ENCODE measurements around the gene SORCS2. TPM values are rescaled to one million over a fixed set of nuclear protein-coding genes. Genes with fewer than 3 reads are reported as not detected.

Gene SORCS2
- polyA plus RNA-seq, 1 donor from 2014 or later = 1.0 TPM

GRCh38 chr4:7666011-7666410 is 473.7 kb downstream of the SORCS2 start:
- H3K36me3 ChIP-seq (ENCODE audit: insufficient read depth, low read length) = no peaks in the 10 kb centered on the region
- TF ChIP-seq RAD21 (conservative IDR thresholded peaks at IDR 0.05) = no peak
- TF ChIP-seq POLR2AphosphoS5 (IDR thresholded peaks at IDR 0.05) = no peak
- TF ChIP-seq EP300 (conservative IDR thresholded peaks at IDR 0.05; ENCODE audit: poor library complexity, severe bottlenecking) = no peak
- TF ChIP-seq REST (IDR thresholded peaks at IDR 0.05; ENCODE audit: borderline replicate concordance) = no peak
- TF ChIP-seq CTCF (IDR thresholded peaks at IDR 0.05; ENCODE audit: poor library complexity, severe bottlenecking) = no peak
- TF ChIP-seq TAF1 (IDR thresholded peaks at IDR 0.05; ENCODE audit: low read depth) = no peak
- TF ChIP-seq SMC3 (conservative IDR thresholded peaks at IDR 0.05; ENCODE audit: poor library complexity) = no peak
- no peak for TF ChIP-seq EZH2 (IDR thresholded peaks at IDR 0.05; ENCODE audit: borderline replicate concordance, insufficient read depth, low read length, poor library complexity, severe bottlenecking)
- TF ChIP-seq MXI1 (conservative IDR thresholded peaks at IDR 0.05; ENCODE audit: poor library complexity, severe bottlenecking) = no peak

DNA sequence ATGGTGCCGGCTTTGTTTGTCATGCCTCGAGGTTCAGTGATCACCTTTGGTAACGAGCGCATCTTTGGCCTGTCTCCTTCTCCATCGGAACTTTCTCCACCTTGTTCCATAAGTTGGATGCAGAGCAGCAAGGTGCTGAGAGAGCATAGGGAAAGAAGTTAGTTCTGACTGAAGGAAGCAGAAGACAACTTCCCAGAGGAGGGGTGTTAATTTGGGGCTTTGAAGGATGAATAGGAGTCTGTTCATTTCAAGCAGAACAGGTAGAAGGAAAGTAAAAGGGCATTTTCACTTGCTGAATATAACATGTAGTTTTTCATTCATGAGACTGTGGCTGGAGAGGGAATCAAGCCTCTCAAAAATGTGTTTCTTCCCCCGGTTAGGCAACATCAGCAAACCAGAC is 474.4 kb downstream of the SORCS2 start:
- no peaks in the 10 kb centered on the region for H3K36me3 ChIP-seq (ENCODE audit: insufficient read depth, low read length)
- H2AFZ ChIP-seq (ENCODE audit: low read depth, low read length) = no peak overlapping the region
- no peak for TF ChIP-seq EZH2 (IDR thresholded peaks at IDR 0.05; ENCODE audit: borderline replicate concordance, insufficient read depth, low read length, poor library complexity, severe bottlenecking)
- no peak for TF ChIP-seq CTCF (IDR thresholded peaks at IDR 0.05; ENCODE audit: poor library complexity, severe bottlenecking)
- TF ChIP-seq POLR2AphosphoS5 (IDR thresholded peaks at IDR 0.05) = no peak
- TF ChIP-seq SMC3 (conservative IDR thresholded peaks at IDR 0.05; ENCODE audit: poor library complexity) = no peak
- H3K4me3 ChIP-seq (ENCODE audit: low read length) = no peak overlapping the region
- H3K4me2 ChIP-seq (ENCODE audit: low read length) = no peak overlapping the region
- no peaks in the 10 kb centered on the region for H3K79me2 ChIP-seq (replicated peaks; ENCODE audit: insufficient read depth, low read length)
- no peaks in the 10 kb centered on the region for H3K9me3 ChIP-seq (ENCODE audit: low read length)
- H3K9me2 ChIP-seq (ENCODE audit: insufficient read depth, low read length) = no peaks in the 10 kb centered on the region
- H4K20me1 ChIP-seq (ENCODE audit: insufficient read depth) = no peaks in the 10 kb centered on the region
- H3K27ac ChIP-seq (ENCODE audit: low read length) = no peak overlapping the region
- H3K27me3 ChIP-seq (ENCODE audit: insufficient read depth, low read depth, low read length) = no peaks in the 10 kb centered on the region
- no peaks in the 10 kb centered on the region for H3F3A ChIP-seq (ENCODE audit: insufficient read depth, low read length, poor library complexity, severe bottlenecking)
- H3K9ac ChIP-seq (ENCODE audit: low read length) = no peak overlapping the region

More at GRCh38 chr4:7666011-7666410, 473.7 kb downstream of the SORCS2 start:
- Histone ChIP-seq H3K27ac (ENCODE audit: low read length) (no peak overlapping the region), H3K27me3 (ENCODE audit: insufficient read depth, low read depth, low read length) (no peaks in the 10 kb centered on the region), H3K4me2 (ENCODE audit: low read length) (no peak overlapping the region), H2AFZ (ENCODE audit: low read depth, low read length) (no peak overlapping the region), H3K9ac (ENCODE audit: low read length) (no peak overlapping the region), H3F3A (ENCODE audit: insufficient read depth, low read length, poor library complexity, severe bottlenecking) (no peaks in the 10 kb centered on the region), H3K79me2 (replicated peaks; ENCODE audit: insufficient read depth, low read length) (no peaks in the 10 kb centered on the region), H3K9me3 (ENCODE audit: low read length) (no peaks in the 10 kb centered on the region), H3K9me2 (ENCODE audit: insufficient read depth, low read length) (no peaks in the 10 kb centered on the region), H4K20me1 (ENCODE audit: insufficient read depth) (no peaks in the 10 kb centered on the region), H3K4me3 (ENCODE audit: low read length) (no peak overlapping the region)

All from neural cell (in vitro differentiated cells).